ENCODE measurements around the gene PDLIM1.

Gene PDLIM1

DNA sequence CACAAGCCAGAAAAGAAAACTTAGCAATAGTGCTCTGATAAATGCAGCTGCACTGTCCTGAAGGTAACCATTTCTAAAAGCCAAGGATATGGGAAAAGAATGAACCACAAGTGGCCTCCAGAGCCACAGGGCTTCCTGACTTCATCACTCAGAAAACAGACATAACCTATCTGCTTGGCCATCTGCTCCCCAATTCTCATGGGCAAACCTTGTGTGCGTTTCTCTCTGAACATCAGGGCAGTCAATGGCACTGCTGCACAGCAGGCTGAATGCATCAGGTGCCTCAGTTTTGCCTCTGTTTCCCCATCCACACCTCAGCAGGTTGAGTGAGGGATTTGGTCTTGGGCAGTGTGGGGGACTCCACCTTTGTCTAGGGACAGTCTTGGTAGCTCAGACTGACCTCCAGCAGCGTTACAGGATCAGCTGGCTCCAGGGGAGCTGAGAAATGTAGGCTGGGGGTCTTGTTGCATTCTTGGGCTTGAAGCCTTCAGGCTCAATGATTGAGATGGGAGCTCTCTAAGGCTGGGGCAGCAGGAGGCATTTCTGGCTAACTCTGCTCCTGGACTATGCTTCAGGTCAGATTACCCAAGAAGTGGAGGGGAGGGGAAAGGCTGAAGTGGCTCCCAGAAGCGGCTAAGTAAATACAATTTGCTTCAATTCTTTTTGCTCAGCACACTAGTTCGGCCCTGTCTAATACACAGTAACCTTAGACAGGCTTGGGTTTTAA is 23.6 kb upstream of the PDLIM1 start:
- DNase-seq, result no peak

DNA sequence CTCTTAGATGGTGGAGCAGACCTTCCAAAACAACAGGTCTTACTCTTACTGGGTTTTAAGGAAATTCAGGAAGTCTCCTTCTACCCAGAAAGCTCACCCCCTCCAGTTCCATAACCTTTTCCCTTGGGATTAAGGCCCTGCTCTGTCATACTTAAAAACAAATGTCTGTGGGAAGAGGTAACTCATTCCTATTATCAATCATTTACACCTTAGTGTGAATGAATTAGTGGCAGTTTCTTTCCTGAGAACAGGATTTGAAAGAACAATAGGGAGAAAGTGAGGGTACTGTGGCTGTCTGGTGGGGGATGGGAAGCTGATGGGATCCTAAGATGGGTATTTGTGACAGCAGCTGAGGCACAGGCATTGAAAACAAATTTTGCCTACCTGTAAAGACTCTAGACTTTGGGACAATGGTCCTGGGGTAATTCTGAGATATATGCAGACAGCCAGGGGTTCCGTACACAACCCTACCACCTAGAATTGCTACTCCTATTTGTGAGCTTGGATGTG is 22.2 kb upstream of the PDLIM1 start:
- no peak for DNase-seq

DNA sequence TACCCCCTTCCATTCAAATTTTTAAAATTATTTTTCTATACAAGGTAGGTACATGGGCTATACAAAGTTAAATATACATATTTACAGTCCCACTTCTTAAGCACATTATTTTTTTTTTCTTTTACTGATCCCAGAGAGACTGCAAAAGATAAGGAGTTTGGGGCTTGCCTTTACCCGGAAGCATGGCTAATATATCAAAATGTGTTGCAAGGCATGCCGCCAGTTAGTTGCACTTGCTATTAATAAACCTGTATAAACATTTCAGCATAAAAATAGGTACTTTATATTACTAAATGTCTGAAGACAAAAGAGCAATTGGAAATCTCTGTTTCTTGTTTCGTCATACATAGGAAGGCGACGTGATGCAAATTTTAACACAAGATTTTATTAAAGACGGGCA is 21.5 kb upstream of the PDLIM1 start:
- DNase-seq, result no peak

DNA sequence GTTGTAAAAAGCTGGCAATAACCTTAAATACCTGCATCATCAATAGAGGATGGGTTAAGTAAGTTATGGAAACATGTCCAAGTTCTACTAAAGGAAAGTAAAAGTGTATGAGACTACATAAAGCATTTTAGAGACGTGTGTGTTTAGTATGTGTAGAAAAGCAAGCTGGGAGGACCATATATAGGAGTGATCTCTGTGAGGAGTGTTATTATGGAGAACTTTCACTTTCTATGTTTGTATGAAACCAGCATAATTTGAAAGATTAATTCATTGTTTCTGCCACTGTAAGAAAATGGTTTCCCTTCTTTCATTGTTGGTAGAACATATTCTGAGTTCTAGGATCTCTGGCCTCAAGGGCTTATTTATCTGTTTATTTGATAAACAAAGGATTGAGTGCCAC is 19.2 kb upstream of the PDLIM1 start:
- no peak for DNase-seq

DNA sequence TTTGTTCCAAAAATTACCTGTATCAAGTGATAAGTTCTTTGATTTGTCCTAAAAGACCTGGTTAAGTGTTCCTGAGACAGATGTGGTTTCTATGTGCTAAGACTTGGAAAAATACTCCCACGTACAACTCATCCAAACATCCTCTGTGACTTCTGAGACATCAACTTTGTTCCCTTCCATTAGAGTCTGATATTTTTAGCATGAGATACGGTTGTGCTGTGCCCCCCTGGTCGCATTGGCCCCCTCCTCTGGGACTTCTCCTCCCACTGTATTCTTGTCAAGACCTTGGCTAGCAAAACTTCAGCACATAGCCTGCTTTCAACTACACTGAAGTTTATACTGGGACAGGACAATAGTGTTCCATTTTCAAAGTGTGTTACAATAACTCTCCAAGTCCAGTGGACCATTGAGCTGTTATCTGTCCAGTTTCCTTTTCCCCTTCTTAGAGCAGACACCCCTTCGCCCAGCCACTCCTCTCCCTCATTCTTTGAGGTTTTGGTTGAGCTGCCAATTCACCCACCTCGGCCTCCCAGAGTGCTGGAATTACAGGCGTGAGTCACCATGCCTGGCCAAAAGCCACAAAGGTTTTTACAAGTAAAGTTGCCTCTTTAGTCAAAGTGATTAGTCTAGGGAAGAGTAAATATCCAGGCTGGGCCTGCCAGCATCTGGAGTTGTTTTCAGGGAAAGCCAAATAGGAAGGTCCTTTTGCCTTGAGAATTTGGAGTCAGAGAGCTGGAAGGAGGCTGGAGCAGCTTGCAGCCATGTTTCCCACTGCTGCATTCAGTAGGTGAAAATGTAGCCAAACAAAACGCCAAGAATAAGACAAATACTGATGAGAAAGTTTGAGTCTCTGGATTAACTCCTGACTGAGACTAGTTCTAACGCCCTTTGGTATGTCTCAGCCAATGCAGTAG is 17.8 kb upstream of the PDLIM1 start:
- no peak for DNase-seq

DNA sequence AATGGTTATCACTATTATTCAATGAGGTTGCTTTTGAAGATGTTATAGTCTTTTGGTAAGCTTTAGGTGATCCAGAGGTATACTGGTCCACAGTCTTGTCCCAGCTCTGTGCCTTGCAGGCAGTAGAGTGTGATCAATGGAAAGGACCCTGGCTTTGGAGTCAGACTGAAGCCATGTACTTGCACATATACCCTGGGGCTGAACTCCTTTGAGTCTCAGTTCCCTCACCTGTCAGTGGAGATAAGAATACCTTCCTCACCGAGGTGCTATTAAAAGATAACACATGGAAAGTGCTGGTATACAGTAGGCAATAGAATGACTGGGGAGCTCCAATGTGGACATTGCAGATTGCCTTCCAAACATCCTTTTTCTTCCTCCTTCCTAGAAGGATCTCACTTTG is 16.0 kb upstream of the PDLIM1 start:
- no peak for DNase-seq

DNA sequence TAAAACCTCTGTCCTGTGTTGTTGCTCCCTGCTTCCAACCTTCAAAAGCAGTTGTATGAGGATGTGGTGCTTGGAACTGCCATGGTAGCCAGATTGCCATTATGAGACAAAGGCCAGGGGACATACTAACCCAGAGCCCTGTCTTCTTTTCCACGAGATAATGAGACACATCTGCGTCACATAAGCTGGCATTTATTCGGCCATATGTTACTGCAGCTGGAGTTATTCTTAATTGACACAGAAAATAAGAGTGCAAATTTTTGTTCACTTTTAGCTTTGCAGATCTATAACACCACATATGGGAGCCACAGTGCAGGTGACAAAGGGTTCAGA is 15.5 kb upstream of the PDLIM1 start:
- DNase-seq, result no peak

DNA sequence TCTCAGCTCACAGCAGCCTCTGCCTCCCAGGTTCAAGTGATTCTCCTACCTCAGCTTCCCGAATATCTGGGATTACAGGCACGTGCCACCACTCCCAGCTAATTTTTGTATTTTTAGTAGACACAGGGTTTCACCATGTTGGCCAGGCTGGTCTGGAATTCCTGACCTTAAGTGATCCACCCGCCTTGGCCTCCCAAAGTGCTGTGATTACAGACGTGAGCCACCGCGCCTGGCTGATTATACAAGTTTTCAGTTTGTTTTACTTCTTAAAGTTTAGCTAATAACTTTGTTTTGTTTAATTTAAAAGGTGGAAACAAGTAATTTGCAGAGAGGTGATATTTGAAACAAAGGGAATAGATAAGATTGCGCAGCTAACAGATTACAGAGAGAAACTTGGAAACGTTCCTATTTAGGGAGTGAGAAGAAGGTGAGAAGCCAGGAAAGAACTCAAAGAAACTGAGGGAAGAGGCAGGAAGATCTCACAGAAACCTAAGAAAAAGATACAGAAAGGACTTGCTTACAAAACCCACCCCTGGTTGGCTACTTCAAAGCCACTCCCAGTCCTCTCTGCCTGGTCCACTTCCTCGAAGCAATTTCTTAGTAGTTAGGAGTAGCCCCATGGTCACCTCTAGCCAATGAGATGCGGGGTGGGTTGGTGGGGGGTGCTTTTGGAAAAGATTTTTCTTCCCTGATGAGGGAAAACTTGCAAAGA is 15.0 kb upstream of the PDLIM1 start:
- no peak for DNase-seq

DNA sequence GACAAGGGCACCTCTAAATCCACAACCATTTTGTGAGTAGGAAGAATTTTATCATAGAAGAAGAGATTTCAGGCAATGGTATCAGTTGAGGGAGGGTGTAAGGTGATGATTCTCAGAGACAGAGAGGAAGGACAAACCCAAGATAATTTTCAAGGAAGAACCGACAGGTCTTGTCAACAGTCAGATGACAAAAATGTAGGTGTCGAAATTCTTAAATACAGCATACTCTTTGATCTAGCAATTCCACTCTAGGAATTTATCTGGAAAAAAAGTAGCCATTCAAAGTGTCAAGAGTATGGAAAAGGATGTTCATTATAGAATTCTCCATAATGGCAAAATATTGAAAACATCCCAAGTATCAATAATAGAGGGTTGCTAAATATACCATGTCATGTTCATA is 14.2 kb upstream of the PDLIM1 start:
- no peak for DNase-seq

DNA sequence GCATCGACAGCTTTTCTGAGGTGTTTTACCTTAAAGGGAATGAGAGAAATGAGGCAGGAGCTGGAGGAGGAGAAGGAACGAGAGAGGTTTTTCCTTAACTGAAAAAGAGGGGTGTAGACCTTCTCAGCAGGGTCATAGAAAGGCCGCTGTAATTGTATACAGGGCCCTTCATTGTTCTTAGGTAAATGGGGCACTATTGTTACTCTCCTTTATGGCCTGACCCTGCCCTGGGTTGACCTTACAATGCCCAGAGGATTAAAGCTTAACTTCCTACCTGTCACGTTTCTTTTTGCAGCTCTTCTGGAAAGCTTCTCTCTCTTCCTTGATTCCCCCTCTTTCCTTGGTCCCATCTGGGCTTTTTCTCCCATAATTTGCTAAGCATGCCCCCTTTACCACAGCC is 13.7 kb upstream of the PDLIM1 start:
- no peak for DNase-seq

DNA sequence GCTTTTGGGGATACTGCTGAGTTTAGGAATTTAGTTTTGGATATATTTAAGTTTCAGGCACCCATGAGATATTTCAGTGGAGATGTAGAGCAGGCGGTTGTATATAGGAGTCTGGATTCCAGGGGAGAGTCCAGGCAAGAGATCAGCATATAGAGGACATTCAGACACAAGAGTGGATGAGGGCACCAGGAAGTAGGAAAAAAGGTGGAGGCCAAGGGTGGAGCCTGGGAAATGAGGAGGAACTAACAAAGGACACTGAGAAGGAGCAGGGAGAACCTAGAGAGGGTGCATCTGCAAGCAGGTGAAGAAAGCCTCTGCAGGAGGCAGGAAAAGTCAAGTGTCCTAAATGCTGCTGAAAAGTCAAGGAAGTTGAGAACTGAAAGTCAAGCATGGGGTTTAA is 13.1 kb upstream of the PDLIM1 start:
- DNase-seq, result no peak

DNA sequence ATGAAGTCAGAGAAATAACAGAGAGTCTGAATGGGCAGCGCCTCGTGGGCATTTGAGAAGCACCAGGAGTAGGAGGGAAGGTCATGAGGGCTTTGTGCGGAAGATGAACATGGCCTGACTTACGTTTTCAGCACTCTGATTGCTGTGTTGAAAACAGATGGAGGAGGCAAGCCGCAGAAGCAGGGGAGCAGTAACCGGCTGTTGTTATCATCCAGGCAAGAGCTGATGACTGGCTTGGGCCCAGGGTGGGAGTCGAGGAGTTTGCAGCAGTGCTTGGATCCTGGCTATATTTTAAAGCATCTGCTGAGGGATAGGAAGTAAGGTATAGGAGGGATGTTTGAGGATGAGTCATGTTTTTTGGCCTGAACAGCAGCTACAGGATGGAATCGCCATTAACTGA is 12.7 kb upstream of the PDLIM1 start:
- no peak for DNase-seq

DNA sequence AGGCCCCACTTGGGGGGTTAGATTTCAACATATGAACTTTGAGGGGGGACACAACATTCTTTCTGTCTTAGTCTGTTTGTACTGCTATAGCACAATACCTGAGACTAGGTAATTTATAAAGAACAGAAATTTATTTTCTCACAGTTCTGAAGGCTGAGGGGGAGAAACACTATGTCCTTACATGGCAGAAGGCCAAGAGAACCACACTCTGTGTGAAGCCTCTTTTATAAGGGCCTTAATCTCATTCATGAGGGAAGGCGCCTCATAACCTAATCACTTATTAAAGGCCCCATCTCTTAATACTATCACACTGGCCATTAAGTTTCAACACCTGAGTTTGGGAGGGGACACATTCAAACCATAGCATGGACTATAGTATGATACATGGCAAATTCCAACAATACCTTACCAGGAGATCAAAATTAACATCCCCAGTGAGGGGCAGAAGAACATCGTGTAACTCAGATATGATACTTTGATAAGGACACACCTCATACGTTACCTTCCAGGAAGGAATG is 9.3 kb upstream of the PDLIM1 start:
- DNase-seq, result no peak

DNA sequence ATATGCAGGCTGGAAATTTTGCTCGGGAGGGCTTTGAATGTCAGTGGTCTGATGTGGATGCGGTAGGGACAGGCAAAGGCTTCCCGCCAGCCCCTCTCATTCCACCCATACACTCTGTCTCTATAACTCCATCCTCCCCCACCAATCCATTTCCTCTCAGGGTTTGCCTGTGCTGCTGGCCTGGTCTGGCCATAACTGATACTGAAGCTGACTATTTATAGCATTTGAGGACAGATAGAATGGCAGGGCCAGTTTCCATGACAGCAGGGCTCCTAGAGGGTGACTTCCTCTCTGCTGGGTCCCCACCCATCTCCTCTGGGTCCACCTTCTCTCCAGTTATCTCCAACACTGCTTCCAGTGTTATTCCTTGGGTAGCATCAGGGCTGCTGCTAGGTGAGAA is 6.6 kb upstream of the PDLIM1 start:
- no peak for DNase-seq

DNA sequence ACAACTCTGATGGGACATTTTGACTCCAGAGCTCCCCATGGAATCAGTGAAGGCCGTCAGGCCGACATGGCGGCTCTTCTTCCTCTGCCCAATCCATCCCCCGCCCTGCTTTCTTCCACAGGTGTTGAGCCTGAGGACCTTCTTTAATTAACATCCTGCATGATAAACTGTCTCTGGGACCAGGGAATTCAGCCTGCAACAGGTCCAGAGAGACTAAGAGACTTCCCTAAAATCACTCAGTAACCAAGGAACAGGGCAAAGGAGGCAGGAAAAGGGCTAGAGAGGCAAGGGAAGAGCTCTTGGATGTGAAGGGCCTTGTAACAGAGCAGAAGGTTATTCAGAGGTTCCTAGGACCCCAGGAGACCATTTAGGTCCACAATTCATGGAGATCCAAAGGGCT is 6.0 kb upstream of the PDLIM1 start:
- DNase-seq, result no peak

DNA sequence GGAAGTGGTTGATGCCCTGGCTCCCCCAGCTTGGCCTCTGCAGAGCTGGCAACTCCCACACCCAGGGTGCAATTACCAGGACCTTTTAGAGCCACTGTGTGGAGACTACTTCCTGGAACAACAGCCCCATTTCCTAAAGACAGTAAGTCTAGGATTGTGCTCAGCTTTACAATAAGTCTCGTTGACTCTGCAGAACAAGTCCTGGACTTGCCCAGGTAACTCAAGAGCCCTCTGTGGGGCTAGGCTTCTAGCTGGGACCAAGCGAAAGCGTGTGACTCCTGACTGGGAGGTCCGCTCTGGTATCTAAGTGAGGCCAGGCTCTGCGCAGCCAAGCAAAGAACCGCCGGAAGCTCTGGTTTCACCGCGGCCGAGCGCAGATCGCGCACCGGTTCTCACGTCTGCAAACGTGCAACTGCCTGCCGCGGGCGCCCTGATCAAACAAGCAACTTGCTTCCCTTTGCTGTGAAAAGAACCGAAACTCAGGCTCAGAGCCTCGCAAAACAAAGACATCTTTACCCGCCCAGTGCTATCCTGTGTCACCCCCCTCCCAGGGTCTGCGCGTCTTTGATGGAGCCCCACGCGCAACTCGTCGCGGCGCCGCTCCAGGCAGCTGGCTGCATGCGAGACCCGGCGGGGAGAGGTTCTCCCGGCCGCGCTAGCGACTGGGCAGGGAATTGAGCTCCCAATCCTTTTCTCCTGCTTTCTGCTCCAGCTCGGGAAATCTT is 4.4 kb upstream of the PDLIM1 start:
- DNase-seq, result no peak

DNA sequence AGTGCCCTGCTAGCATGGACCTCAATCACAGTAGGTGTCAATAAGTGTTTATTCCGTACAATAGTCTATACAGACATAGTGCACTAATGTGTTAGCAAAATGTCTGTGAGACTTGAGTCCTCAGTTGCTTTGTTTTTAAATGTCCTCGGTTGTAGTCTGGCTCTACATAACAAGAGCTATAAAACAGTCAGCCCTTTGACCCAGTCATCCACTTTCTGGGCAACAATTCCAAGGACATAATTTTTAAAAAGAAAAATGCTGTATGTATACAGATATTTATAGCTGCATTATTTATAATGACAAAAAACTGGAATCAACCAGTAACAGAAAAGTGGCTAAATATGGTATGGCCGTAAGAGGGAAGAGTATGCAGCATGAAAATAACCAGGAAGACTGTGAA is 2.8 kb upstream of the PDLIM1 start:
- DNase-seq, result no peak

DNA sequence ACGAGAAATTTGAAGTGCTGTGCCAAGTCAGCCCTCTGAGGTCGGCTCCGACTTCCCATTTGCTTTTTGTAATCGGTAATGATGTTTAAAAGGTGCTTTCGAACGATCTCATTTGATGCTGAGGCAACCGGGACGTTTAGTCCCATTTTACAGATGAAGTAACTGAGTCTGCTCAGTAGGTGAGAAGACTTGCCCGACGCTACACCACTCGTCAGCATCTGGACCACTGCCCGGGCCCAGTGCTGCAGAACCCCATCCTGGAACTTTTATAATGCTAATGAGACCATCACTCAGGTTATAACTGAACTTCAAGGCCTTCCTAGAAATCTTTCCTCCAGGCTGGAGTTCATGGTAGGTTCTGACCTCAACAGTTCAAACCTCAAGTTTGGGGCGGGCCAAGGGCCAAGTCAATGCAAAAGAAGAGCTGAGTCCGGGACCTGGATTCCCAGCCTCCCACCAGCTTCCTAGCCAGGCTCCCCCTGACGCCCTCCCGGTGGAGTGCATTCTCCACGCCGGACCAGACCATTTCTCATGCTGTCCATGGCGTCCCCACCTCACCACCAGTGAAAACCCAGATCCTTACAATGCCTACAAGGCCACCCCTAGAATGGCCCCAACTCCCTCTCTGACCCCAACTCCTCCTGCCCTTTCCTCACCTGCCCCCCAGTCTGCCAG is 699 bp upstream of the PDLIM1 start:
- no peak for DNase-seq

DNA sequence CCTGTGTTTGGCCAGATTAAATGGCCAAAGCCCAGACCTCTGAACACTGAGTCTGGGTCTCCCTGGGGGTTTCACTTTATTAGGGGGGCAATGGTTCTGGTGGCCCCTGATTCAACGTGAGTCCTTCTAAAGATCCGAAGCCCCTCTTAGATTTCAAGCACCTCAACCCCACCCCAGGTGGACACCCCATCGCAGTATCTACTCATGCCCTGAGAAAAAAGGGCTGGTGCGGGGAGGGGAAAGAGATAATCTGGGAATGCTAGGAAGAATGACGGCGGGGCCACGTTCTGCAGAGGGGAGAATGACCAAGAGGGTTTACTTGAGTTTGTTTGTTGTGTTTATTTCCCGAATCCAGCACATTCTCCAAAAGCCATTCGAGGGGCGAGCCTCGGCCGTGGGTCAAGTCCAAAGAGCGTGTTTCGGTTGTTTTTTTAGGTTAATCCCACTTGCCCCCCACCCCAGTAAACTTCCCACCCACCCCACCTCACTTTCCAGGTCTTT is 832 bp downstream of the PDLIM1 start:
- DNase-seq, result no peak

DNA sequence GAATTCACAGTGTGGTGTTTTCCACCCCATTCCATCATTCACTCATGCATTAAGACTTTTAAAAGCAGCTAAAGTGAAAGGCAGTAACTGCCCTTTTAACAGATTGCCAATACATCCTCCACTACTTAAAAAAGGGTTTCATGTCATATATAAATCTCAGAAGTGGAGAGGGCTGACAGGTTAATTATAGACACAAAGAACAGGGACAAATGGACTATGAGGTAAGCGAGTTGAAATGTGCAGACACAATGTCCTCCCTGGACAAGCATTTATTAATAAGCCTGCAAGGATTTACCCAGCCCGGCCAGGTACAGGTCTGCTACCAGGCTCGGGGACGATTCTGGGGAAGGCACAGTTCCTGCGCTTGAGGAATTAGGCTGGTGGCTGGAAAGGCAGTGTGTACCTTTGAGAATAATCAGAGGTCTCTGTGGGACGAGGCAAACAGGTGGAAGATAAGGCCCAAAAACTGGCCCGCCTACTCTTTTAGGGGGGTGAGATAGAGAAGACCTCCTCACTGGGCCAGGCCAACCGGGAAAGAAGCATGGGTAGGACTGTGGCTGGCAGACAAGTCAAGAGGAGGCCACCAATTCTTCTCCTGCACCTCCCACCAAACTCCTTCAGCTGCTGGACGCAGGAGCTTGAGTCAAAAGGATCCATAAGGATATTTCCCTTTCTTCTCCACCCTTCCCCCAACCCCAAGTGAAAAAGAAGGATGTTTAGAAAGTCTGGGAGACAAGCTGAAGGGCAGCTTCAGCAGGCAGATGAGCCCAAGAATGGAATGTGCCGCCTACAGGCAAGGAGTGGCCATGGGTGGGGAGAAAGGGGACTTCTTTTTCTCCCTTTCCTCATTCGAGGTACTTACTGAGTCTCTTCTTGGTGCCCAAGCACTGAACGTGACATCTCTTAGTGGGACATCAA is 1.5 kb downstream of the PDLIM1 start:
- DNase-seq, result no peak

DNA sequence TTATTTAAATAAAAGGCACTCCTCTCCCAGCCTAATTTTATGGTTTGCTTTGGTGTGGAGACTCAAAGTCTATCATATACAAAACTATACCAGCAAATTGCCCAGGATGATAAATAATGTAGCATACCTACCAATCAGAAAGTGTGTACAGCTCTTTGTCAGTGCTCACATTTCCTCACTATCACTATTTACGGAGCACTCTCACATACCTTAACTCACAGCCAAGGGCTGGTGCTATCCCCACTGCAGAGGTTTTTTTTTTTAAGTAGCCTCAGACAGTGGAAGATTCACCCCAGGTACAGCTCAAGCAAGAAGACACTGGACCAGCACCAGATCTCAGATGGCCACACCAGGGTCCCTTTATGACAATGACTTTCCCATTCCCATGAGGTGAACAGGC is 2.5 kb downstream of the PDLIM1 start:
- no peak for DNase-seq
